H1 (cell line): Measurements from ENCODE around the gene SNF8. TPM values are rescaled to one million over a fixed set of nuclear protein-coding genes. Genes with fewer than 3 reads are reported as not detected.

Source experiments
- CTCF ChIA-PET: fragments of 300-600 bp; sonication (Branson Sonifier 250); formaldehyde crosslinking; loops from one replicate; lab custom pipeline; 2021; ENCODE audit not compliant: partially characterized antibody; lab: Charles Lee
- POLR2A ChIA-PET: fragments of 300-600 bp; sonication (Branson Sonifier 250); formaldehyde crosslinking; loops from one replicate; lab custom pipeline; 2021; ENCODE audit warnings: inconsistent platforms; ENCODE audit not compliant: partially characterized antibody; lab: Charles Lee
- DNase-seq, 2 experiments: peaks; one replicate each; pipeline versions ENCODE4 v3.0.0 to v3.0.0-alpha.2; 2010 to 2022; ENCODE audit warnings: low spot score in 2 of 2, low read depth in 1 of 2, mixed read lengths in 1 of 2
- FAIRE-seq: peaks from 2 replicates; lab custom pipeline; 2011; peaks lifted over from hg19 to GRCh38; lab: Jason Lieb, UNC
- H2AFZ ChIP-seq: 2 replicates; pipeline ENCODE4 v1.8.1; 2012; ENCODE audit warnings: low read length, inconsistent platforms
- H2AK5ac ChIP-seq: 2 replicates; pipeline ENCODE4 v1.6.1; 2013; ENCODE audit warnings: low read depth, low read length
- H2BK120ac ChIP-seq: replicated peaks from 2 replicates; pipeline ENCODE3; 2013; ENCODE audit warnings: low read depth, low read length, inconsistent platforms
- H2BK12ac ChIP-seq: 2 replicates; pipeline ENCODE4 v1.6.1; 2013; ENCODE audit warnings: low read depth, low read length
- H2BK15ac ChIP-seq: 2 replicates; pipeline ENCODE4 v1.6.1; 2013; ENCODE audit warnings: low read length
- H2BK20ac ChIP-seq: 2 replicates; pipeline ENCODE4 v1.6.1; 2013; ENCODE audit warnings: low read length
- H2BK5ac ChIP-seq: 2 replicates; pipeline ENCODE4 v1.6.1; 2013; ENCODE audit warnings: low read depth, low read length
- H3K14ac ChIP-seq: 2 replicates; pipeline ENCODE4 v1.6.1; 2013; ENCODE audit warnings: inconsistent platforms; ENCODE audit not compliant: insufficient read length
- H3K18ac ChIP-seq: 2 replicates; pipeline ENCODE4 v1.6.1; 2013; ENCODE audit warnings: low read length; ENCODE audit errors: extremely low read depth
- H3K23ac ChIP-seq: 2 replicates; pipeline ENCODE4 v1.6.1; 2013; ENCODE audit warnings: inconsistent platforms; ENCODE audit not compliant: insufficient read length
- H3K23me2 ChIP-seq: 2 replicates; pipeline ENCODE4 v1.6.1; 2013; ENCODE audit warnings: low read depth, low read length
- H3K27ac ChIP-seq: 2 replicates; pipeline ENCODE4 v1.6.1; 2011; ENCODE audit warnings: low read depth, low read length, inconsistent platforms
- H3K27me3 ChIP-seq, 4 experiments: replicated peaks in 1 of 4; 1 replicate in 1 of 4; 2 replicates in 3 of 4; pipeline versions ENCODE4 v1.6.1 to v1.8.1; 2011 to 2013; ENCODE audit warnings: low read length in 3 of 4, mild to moderate bottlenecking in 3 of 4, inconsistent platforms in 2 of 4, mixed read lengths in 2 of 4, moderate library complexity in 1 of 4; ENCODE audit not compliant: control insufficient read depth in 3 of 4, insufficient read depth in 3 of 4; ENCODE audit errors: extremely low read depth in 1 of 4
- H3K36me3 ChIP-seq, 4 experiments: 2 replicates each; pipeline versions ENCODE4 v1.6.1 to v1.8.1; 2011 to 2013; ENCODE audit warnings: mild to moderate bottlenecking in 4 of 4, low read length in 3 of 4, moderate library complexity in 2 of 4, control low read depth in 1 of 4, inconsistent platforms in 1 of 4; ENCODE audit not compliant: insufficient read depth in 4 of 4, control insufficient read depth in 2 of 4
- H3K4ac ChIP-seq: replicated peaks from 2 replicates; pipeline ENCODE3; 2013; ENCODE audit warnings: low read length, low read depth, mixed read lengths, inconsistent platforms; ENCODE audit not compliant: insufficient read length
- H3K4me1 ChIP-seq, 4 experiments: replicated peaks in 1 of 4; 1 replicate in 1 of 4; 2 replicates in 3 of 4; pipeline versions ENCODE4 v1.6.1 to v1.8.1; 2011 to 2013; ENCODE audit warnings: low read length in 3 of 4, inconsistent platforms in 2 of 4, mixed read lengths in 1 of 4; ENCODE audit not compliant: insufficient read depth in 4 of 4, control insufficient read depth in 3 of 4
- H3K4me2 ChIP-seq, 2 experiments: 2 replicates each; pipeline versions ENCODE4 v1.6.1 to v1.8.1; 2011 to 2013; ENCODE audit warnings: low read depth in 2 of 2, low read length in 2 of 2, control low read depth in 1 of 2, inconsistent platforms in 1 of 2, mild to moderate bottlenecking in 1 of 2; ENCODE audit not compliant: insufficient read depth in 1 of 2
- H3K4me3 ChIP-seq, 4 experiments: fragments of 200-600, 300-600 bp in 1 of 4; sonication (generic), shearing (Covaris generic), sonication (Bioruptor Twin) in 1 of 4; 2 replicates each; pipeline versions ENCODE4 v1.5.1 to v1.8.1; 2011 to 2016; ENCODE audit warnings: low read length in 4 of 4, low read depth in 3 of 4, control low read depth in 2 of 4, inconsistent platforms in 2 of 4, mild to moderate bottlenecking in 2 of 4, mixed read lengths in 1 of 4, moderate library complexity in 1 of 4; ENCODE audit not compliant: insufficient read depth in 2 of 4; ENCODE audit errors: extremely low read depth in 1 of 4
- H3K56ac ChIP-seq: replicated peaks from 2 replicates; pipeline ENCODE3; 2013; ENCODE audit warnings: low read depth, mild to moderate bottlenecking, mixed read lengths, low read length, inconsistent platforms; ENCODE audit not compliant: insufficient read length
- H3K79me1 ChIP-seq: 2 replicates; pipeline ENCODE4 v1.6.1; 2013; ENCODE audit warnings: low read depth, low read length, control low read depth
- H3K79me2 ChIP-seq, 2 experiments: 2 replicates each; pipeline versions ENCODE4 v1.6.1 to v1.8.1; 2012 to 2013; ENCODE audit warnings: low read length in 2 of 2, mild to moderate bottlenecking in 2 of 2, inconsistent platforms in 1 of 2; ENCODE audit not compliant: insufficient read depth in 2 of 2, control insufficient read depth in 1 of 2
- H3K9ac ChIP-seq, 4 experiments: replicated peaks in 1 of 4; 1 replicate in 1 of 4; 2 replicates in 3 of 4; pipeline versions ENCODE4 v1.6.1 to v1.8.1; 2011 to 2013; ENCODE audit warnings: low read depth in 3 of 4, low read length in 3 of 4, control low read depth in 2 of 4, mild to moderate bottlenecking in 2 of 4, moderate library complexity in 2 of 4, inconsistent platforms in 1 of 4; ENCODE audit errors: extremely low read depth in 1 of 4
- H3K9me3 ChIP-seq, 2 experiments: 2 replicates each; pipeline versions ENCODE4 v1.6.1 to v1.8.1; 2012 to 2013; ENCODE audit warnings: mild to moderate bottlenecking in 2 of 2, moderate library complexity in 2 of 2, control low read depth in 1 of 2, inconsistent platforms in 1 of 2, low read depth in 1 of 2, low read length in 1 of 2, mixed read lengths in 1 of 2; ENCODE audit not compliant: insufficient read depth in 2 of 2
- H4K20me1 ChIP-seq, 2 experiments: replicated peaks in 1 of 2; 2 replicates each; pipeline versions ENCODE3 to v1.8.1; 2011 to 2013; ENCODE audit warnings: inconsistent platforms in 2 of 2, low read length in 2 of 2, mild to moderate bottlenecking in 1 of 2; ENCODE audit not compliant: insufficient read depth in 2 of 2, control insufficient read depth in 1 of 2
- H4K5ac ChIP-seq: 2 replicates; pipeline ENCODE4 v1.6.1; 2013; ENCODE audit warnings: low read length, low read depth, mixed read lengths, inconsistent platforms; ENCODE audit not compliant: insufficient read length
- H4K8ac ChIP-seq: 2 replicates; pipeline ENCODE4 v1.8.0; 2013; ENCODE audit warnings: mild to moderate bottlenecking, moderate library complexity, low read length, inconsistent platforms; ENCODE audit not compliant: insufficient read depth; ENCODE audit errors: extremely low read depth
- H4K91ac ChIP-seq: replicated peaks from 2 replicates; pipeline ENCODE3; 2013; ENCODE audit warnings: low read length, mixed read lengths, inconsistent platforms; ENCODE audit not compliant: insufficient read length
- ATF2 ChIP-seq: IDR thresholded peaks from 2 replicates; pipeline ENCODE4 v1.6.1; 2012; ENCODE audit warnings: low read length, inconsistent platforms
- CBX8 ChIP-seq: fragments of 300-800, 300-1000 bp; sonication (generic); IDR thresholded peaks from 2 replicates; pipeline ENCODE4 v1.7.1; 2016; ENCODE audit warnings: low read depth, low read length, borderline replicate concordance
- CEBPB ChIP-seq: IDR thresholded peaks from 2 replicates; pipeline ENCODE4 v1.6.1; 2012; ENCODE audit warnings: low read depth, low read length
- EP300 ChIP-seq, 2 experiments: IDR thresholded peaks; 1 replicate in 1 of 2; 2 replicates in 1 of 2; pipeline ENCODE4 v1.6.1; 2011 to 2012; ENCODE audit warnings: low read depth in 2 of 2, low read length in 2 of 2, mild to moderate bottlenecking in 2 of 2, borderline replicate concordance in 1 of 2, inconsistent platforms in 1 of 2, moderate library complexity in 1 of 2
- FOSL1 ChIP-seq: IDR thresholded peaks from 2 replicates; pipeline ENCODE4 v1.6.1; 2011; ENCODE audit warnings: mild to moderate bottlenecking, low read depth, low read length, moderate library complexity; ENCODE audit not compliant: insufficient read depth
- MAFK ChIP-seq: IDR thresholded peaks from 2 replicates; pipeline ENCODE4 v1.6.1; 2012; ENCODE audit warnings: low read depth, mild to moderate bottlenecking, improper control_type of control experiment, low read length
- POLR2AphosphoS5 ChIP-seq: IDR thresholded peaks from 2 replicates; pipeline ENCODE4 v1.6.1; 2011; ENCODE audit warnings: low read depth, low read length
- RNF2 ChIP-seq: fragments of 200-900, 300-1000 bp; sonication (generic); IDR thresholded peaks from 2 replicates; pipeline ENCODE4 v1.7.1; 2016; ENCODE audit warnings: borderline replicate concordance, low read depth, mild to moderate bottlenecking, antibody characterized with exemption, low read length; ENCODE audit not compliant: poor library complexity, severe bottlenecking; ENCODE audit errors: missing control alignments
- SP1 ChIP-seq: IDR thresholded peaks from 2 replicates; pipeline ENCODE4 v1.6.1; 2011; ENCODE audit warnings: low read depth, low read length
- TBP ChIP-seq: IDR thresholded peaks from 2 replicates; pipeline ENCODE4 v1.6.1; 2011; ENCODE audit warnings: low read depth, low read length, improper control_type of control experiment
- WGBS, 2 experiments: shearing (Covaris generic) in 1 of 2; methylation state at CpG; one replicate each; pipeline versions ENCODE4 v1.1.6 to v1.1.7; 2013 to 2015; ENCODE audit warnings: low lambda C conversion rate in 2 of 2, mixed read lengths in 2 of 2, inconsistent platforms in 1 of 2, low coverage in 1 of 2, missing lambda C conversion rate in 1 of 2; ENCODE audit not compliant: insufficient replicate concordance in 2 of 2, insufficient coverage in 1 of 2, insufficient read length in 1 of 2; ENCODE audit errors: extremely low coverage in 1 of 2, missing lambda C conversion rate in 1 of 2; 5-methylcytosine and 5-hydroxymethylcytosine counted together
- polyA plus RNA-seq, 7 experiments: library from polyadenylated mRNA; depleted of rRNA in 3 of 7; stranded (reverse) in 5 of 7; unstranded in 2 of 7; fragments of >200 nt in 5 of 7; fragments of 200-250 nt in 2 of 7; gene quantifications; 1 replicate in 5 of 7; 2 replicates in 1 of 7; 4 replicates in 1 of 7; pipeline versions ENCODE4 v1.2.1 to v1.2.3, GENCODE V29; 2011 to 2013; ENCODE audit warnings: missing spikeins in 2 of 7, mixed read lengths in 2 of 7
- total RNA-seq: library from RNA; stranded (reverse); fragmentation: NEBNext Ultra II Directional; extraction: Animal tissue kit (Norgen Biotek cat#: 25700); gene quantifications from 2 replicates; pipeline ENCODE4 v1.2.1, GENCODE V29; 2021

Gene SNF8
- total and polyA plus RNA-seq, 2 of the 8 experiments (the other 6 are each of a cell fraction or from before 2014, with no cell fraction given) = 132 to 133 TPM

DNA sequence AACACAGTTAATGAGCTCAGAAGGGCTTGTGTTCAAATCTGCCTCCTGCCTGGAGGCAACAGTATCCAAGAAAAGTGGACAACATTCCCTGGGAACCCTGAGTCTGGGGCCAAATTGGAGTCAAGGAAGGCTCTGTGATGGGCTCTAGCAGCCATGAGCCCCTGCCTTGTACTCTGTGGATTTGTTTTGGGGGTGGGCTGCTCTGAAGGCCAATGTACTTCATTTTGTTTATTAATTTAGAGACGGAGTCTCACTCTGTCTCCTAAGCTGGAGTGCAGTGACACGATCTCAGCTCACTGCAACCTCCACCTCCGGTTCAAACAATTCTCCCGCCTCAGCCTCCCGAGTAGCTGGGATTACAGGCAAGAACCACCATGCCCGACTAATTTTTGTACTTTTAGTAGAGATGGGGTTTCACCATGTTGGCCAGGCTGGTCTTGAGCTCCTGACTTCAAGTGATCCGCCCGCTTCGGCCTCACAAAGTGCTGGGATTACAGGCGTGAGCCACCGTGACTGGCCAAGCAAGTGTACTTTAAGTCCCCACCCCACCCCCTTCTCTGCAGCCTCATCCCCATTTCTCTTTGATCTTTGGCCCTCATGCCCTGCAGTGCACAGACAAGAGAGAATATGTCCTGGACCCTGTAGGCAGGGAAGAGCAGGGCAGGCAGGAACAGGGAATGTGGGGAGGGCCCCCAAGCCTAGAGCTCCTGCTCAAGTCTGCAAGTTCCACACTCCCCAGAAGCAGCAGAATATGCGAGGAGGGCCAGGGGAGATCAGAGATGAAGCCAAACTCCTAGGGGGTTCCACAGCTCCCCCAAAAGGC, 26.4 kb upstream of the SNF8 start:
- H2AK5ac ChIP-seq = no peak overlapping the region
- H3K79me1 ChIP-seq = no peaks in the 10 kb centered on the region
- H2BK20ac ChIP-seq = 0 out of 2 replicates have a peak overlapping the region, but pooled peaks have one; percentile 2
- no peak overlapping the region for H4K8ac ChIP-seq
- no peak overlapping the region for H2BK15ac ChIP-seq
- no peaks in the 10 kb centered on the region for H3K23me2 ChIP-seq
- H4K20me1 ChIP-seq = no peaks in the 10 kb centered on the region
- no peak overlapping the region for H3K27ac ChIP-seq
- no peak overlapping the region for H2BK5ac ChIP-seq
- no peak overlapping the region; the same call in 1 of the 2 replicates for H2BK12ac ChIP-seq
- ChIA-PET POLR2A (interaction anchor here (0.8 to 5.5 kb wide), 11 partner anchors 10 to 65 kb away, joined by 3 to 38 read pairs (median 4); partner anchors contain the start of gene SNF8), CTCF (interaction anchor here (0.9 to 5.7 kb wide), 11 partner anchors 10 to 87 kb away, joined by 3 to 33 read pairs (median 4); partner anchors contain the start of gene SNF8)
- no peak overlapping the region for H3K23ac ChIP-seq
- WGBS, 2 experiments = 86% methylated on average over 12 of the region's 12 CpGs; no CpG with 5 or more reads in 1 of the 2 experiments
- H4K91ac ChIP-seq = no peak overlapping the region
- no peak overlapping the region for H3K56ac ChIP-seq
- no peaks in the 10 kb centered on the region for H3K36me3 ChIP-seq
- H3K9me3 ChIP-seq = no peaks in the 10 kb centered on the region
- peaks cover 2 to 12% (median 8%) of the 10 kb centered on the region in 4 experiments for H3K4me1 ChIP-seq
- no peak overlapping the region for H2BK120ac ChIP-seq
- H3K4me3 ChIP-seq = no peak overlapping the region
- no peaks in the 10 kb centered on the region for H3K79me2 ChIP-seq
- no peak overlapping the region for H4K5ac ChIP-seq
- H3K27me3 ChIP-seq = peaks cover 0 to 2% (median 0%) of the 10 kb centered on the region in 4 experiments; a peak in 1 of 7 replicates
- no peak overlapping the region for H3K14ac ChIP-seq
- no peak overlapping the region for H3K4me2 ChIP-seq
- H3K4ac ChIP-seq = no peak overlapping the region
- H3K9ac ChIP-seq = no peak overlapping the region
- DNase-seq (no peak), FAIRE-seq (no peak)
- H3K18ac ChIP-seq = no peak overlapping the region
- H2AFZ ChIP-seq = no peak overlapping the region
- TF ChIP-seq POLR2AphosphoS5 = no peak
- no peak for TF ChIP-seq SP1
- no peak for TF ChIP-seq CBX8
- no peak for TF ChIP-seq ATF2
- TF ChIP-seq FOSL1 = no peak
- TF ChIP-seq TBP = no peak
- TF ChIP-seq RNF2 = no peak
- no peak for TF ChIP-seq EP300 (IDR thresholded peaks at IDR 0.05; ENCODE audit: borderline replicate concordance in 1 of 2, low read depth in 2 of 2, low read length in 2 of 2)
- no peak for TF ChIP-seq MAFK
- no peak for TF ChIP-seq CEBPB
